HG02943 (cell line): ENCODE data around the gene FLYWCH1.

Source experiments
- ATAC-seq: cut with Tn5 transposase; IDR thresholded peaks from one replicate; pipeline ENCODE4 v1.9.1; 2021; ENCODE audit warnings: mild to moderate bottlenecking, low read depth, moderate library complexity; ENCODE audit not compliant: unreplicated experiment

FLYWCH1 gene

GRCh38 chr16:2949705-2950352 lies 38.1 kb downstream of the FLYWCH1 start:
- no peak for ATAC-seq

DNA sequence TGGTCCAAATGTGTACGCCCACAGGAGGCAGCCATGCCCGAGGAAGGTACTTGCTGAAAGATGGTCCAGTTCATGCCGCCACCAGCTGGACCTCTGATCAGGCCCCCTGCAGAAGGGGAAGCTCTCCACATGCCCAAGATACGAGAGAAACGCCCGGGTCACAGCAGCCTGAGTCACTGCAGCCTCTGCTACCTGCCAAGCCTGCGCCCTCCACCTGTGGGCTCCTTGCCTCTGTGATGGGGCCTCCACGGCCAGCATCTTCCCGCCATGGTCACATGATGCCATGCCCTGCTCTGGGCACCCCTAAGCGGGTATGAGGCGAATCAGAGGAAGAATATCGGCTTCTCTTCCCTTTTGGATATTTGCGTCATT lies 38.6 kb downstream of the FLYWCH1 start:
- ATAC-seq = no peak

DNA sequence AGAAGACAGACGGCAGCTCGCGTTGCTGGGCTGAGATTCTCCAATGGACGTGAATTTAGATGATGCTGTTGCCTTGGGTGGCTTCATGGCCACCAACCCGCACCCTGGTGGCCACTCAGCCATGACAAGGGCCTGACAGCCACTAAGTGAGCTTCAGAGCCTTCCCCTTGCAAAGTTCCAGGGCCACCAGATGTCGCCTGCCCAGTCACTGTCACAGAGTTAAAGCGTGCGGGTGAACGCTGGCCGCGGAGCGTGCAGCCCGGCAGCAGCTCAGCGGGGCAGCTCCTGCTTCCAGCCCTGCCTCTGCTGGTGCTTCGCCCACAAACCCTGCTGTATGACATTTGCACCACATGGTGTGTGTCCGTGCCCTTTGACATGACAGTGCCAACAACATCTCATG lies 39.0 kb downstream of the FLYWCH1 start:
- ATAC-seq = no peak

GRCh38 chr16:2952679-2953078 lies 40.9 kb downstream of the FLYWCH1 start:
- no peak for ATAC-seq

- no peak for ATAC-seq
These were observed 42.2 kb downstream of the FLYWCH1 start for GRCh38 chr16:2953706-2954627.

GRCh38 chr16:2954656-2955381 lies 43.1 kb downstream of the FLYWCH1 start:
- ATAC-seq = no peak

DNA sequence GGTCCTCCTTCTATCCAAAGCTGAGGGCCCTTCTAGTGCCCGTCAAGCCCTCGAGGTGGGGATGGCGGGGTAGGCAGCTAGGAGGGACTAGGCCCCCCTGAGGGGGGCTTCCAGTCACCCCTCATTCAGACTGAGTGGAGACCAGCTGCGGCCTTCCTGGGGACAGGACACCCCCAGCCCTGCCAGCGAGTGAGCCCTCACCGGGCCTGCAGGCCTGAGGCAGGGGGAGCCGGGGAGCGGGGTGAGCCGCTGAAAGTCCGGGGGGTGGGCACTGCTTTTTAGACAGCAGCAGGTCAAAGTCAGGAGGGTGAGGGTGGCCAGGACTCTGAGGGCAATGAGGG lies 43.7 kb downstream of the FLYWCH1 start:
- no peak for ATAC-seq

DNA sequence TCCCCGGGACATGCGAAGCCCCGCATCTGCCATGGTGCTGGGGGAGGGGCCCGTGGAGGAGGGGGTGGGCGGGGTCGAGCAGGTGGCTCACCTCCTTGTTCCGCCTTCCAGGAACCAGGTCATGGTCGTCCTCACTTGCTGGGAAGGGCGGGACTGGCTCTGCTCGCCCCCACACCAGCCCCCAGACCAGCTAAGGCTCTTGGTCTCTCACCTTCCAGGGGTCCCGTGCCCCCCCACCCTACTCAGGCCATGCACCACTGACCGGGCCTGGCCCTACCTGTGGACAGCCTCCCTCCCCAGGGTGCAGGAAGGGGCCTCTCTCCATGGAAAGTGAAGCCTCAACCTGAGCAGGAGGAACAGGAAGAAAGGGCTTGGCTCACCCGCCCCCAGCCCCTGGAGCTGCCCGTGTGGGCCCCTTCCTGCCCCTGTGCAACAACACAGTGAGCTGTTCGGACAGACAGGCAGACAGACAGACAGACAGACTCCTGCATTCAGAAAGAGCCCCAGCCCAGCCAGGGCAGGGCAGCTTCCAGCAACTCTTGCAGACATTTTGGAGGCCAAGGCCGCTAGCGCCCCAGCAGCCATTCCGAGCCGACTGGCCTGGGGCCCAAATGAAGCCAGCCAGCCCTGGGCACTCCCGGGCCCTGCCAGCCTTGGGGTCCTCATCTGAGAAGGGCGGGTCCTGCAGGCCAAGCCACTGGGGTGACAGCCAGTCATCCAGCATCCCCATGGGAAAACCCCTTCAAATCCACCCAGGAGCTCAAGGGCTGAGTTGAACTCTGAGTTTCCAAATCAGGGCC lies 44.2 kb downstream of the FLYWCH1 start:
- ATAC-seq = no peak

DNA sequence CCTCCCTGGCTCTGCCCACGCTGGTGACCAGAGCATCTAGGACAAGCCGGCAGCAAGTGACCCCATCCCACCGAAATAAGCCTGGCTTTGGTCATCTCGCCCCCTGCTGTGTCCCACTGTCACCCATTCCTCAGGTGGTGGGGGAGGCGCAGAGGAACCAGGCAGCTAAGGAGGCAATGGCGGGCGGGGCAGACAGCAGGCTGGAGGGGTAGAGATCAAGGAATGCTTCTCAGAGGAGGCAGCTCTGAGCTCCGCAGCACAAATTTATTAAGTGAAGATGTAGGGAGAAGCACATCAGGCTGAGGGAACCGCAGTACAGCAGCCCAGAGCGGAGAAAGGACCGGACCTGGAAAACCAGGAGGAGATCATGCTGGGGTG lies 44.8 kb downstream of the FLYWCH1 start:
- ATAC-seq = no peak

- ATAC-seq = no peak
These were observed 47.5 kb downstream of the FLYWCH1 start for GRCh38 chr16:2959206-2959605.

DNA sequence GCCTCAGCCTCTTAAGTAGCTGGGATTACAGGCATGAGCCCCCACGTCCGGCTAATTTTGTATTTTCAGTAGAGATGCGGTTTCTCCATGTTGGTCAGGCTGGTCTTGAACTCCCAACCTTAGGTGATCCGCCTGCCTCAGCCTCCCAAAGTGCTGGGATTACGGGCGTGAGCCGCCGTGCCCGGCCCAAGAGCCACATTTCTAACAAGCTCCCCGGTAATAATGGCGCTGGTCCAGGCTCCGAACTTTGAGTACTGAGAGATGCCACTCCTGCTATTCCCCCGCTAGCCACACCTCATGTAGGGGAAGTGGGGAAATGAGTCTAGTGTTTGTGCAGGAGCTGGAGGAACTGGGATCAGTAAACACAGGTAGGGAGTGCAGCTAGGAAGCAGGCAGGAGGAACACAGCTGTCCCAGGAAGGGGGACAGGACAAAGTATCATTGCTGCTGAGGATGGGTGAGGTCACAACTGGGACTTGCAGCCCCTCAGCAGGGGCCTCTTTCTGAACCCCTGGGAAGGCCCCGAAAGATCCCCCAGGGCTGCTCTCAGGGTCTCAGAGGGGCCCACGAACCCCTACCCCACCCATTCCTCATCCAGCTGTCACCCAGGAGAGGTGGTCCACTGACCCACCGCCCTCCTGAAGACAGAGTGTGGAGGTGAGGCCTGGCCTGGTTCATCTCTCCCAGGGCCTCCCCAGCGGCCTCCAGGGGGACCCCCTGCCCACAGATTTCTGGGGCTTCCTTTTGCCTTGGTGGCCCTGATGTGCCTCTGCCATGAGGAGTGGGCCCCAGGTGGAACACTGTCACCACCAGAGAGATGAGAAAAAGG lies 48.7 kb downstream of the FLYWCH1 start:
- no peak for ATAC-seq

- ATAC-seq = no peak
These were observed 50.8 kb downstream of the FLYWCH1 start for GRCh38 chr16:2962334-2963073.

DNA sequence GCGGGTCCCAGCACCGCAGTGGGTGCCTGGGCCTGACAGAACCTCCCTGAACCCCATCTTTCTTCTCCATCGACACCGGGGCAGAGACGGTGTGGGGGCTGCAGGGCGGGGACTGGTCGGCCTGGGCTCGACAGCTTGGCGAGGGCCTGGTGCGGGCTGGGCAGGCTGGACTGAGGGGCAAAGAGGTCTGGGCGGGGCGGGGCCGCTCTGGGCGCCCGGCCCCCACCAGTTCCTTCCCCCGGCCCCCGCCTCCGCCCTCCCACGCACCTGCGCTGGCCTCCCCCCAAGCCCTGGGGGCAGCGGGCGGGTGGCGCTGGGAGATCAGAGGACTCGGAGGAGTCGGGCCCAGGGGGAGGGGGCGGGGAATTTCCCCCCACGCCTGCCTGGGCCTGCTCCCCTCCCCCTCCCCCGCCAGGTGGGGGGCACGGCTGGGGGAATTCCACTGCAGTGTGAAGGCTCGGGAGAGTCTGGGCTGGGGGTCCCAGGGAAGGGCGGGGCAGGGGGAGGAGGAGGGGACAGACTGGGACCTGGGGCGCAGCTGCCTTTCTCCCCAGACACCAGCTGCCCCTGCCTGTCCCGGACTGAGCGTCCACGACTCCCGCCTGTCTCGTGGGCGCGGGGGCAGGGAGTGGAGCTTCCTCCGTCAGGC lies 51.5 kb downstream of the FLYWCH1 start:
- no peak for ATAC-seq

DNA sequence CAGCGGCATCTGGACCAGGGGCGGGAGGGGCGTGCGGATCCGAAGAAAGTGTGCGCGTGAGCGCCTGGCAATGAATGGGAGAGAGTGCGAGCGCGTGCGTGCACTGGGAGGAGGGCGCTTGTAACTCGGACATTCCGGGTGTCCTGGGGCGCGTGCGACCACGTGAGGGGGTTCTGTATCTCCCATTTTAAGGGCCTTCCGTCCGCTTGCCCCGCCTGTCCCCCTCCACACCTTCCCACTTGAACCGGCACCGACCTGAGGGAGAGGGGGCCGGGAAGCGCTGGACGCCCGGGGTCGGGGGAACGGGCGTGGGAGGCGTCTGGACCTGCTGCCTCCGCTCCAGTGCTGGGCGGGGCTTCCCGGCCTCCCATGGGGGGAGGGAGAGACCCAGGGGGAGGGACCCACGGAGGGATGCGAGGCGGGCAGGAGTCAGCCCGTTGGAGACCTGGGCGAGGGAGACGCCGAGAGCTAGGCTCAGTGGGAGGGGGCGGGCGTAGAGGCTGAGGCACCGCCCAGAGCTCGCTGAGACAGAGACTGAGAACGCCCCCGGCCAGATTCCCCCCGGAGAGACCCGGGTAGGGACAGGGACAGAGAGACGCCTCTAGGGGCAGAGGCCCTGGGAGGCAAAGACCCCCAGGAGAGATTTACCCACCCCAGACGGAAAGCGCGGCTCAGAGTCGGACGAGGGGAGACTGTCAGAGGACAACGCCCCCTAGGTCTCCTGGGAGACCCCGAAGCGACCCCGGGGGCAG lies 52.2 kb downstream of the FLYWCH1 start, which contains the start of gene KREMEN2:
KREMEN2 (plus strand) TSS at position 553 of the 752 bp plus-strand sequence. CDS start 246 bp downstream, outside the sequence.
- ATAC-seq = no peak

- no peak for ATAC-seq
These were observed 53.0 kb downstream of the FLYWCH1 start for GRCh38 chr16:2964475-2965336.

GRCh38 chr16:2966043-2966807 lies 54.5 kb downstream of the FLYWCH1 start:
- no peak for ATAC-seq
